ENCODE results near the gene ACSL5. TPM values are rescaled to one million over a fixed set of nuclear protein-coding genes. Genes with fewer than 3 reads are reported as not detected.
"Not testable (repeated sequence)": the region's sequence is repeated elsewhere in the genome, so short reads cannot be mapped to it uniquely, and the experiment has no call there.

The ACSL5 gene
- total RNA-seq, 2 donors from 2014 or later: 56.6 to 71.9 TPM

DNA sequence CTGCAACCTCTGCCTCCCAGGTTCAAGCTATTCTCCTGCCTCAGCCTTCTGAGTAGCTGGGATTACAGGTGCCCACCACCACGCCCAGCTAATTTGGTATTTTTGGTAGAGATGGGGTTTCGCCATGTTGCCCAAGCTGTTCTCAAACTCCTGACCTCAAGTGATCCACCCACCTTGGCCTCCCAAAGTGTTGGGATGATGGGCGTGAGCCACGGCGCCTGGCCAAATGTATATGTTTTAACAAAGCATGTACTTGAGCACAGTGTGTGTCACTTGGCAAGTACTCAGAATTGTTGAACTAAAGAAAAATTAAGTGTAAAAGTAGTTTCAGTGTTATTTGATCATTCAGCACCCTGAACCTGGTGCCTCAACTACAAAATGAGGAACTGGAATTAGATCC lies 90.2 kb downstream of the ACSL5 start:
- H3K4me3 Mint-ChIP-seq; H3K27ac Mint-ChIP-seq; H3K4me1 Mint-ChIP-seq; H3K27me3 Mint-ChIP-seq; ATAC-seq (replicated peaks); H3K9me3 Mint-ChIP-seq: not testable (repeated sequence)
- peaks cover 77% of the 10 kb centered on the region for H3K36me3 Mint-ChIP-seq (ENCODE audit: low read depth)

- peaks cover 6% of the 10 kb centered on the region for H3K4me1 Mint-ChIP-seq
- peak; percentile 54 for ATAC-seq (replicated peaks)
- no peak overlapping the region for H3K27ac Mint-ChIP-seq
- no peak overlapping the region for H3K4me3 Mint-ChIP-seq
- no peaks in the 10 kb centered on the region for H3K27me3 Mint-ChIP-seq
- H3K9me3 Mint-ChIP-seq: no peaks in the 10 kb centered on the region
- peaks cover 90% of the 10 kb centered on the region for H3K36me3 Mint-ChIP-seq (ENCODE audit: low read depth)
These were observed 91.5 kb downstream of the ACSL5 start for GRCh38 chr10:112465299-112465883.

GRCh38 chr10:112466802-112467201 lies 92.9 kb downstream of the ACSL5 start:
- Mint-ChIP-seq H3K27me3 (no peaks in the 10 kb centered on the region), H3K4me1 (no peaks in the 10 kb centered on the region), H3K9me3 (no peaks in the 10 kb centered on the region), H3K36me3 (ENCODE audit: low read depth) (peaks cover 84% of the 10 kb centered on the region), H3K4me3 (no peak overlapping the region), H3K27ac (no peak overlapping the region)
- no peak for ATAC-seq (replicated peaks)

DNA sequence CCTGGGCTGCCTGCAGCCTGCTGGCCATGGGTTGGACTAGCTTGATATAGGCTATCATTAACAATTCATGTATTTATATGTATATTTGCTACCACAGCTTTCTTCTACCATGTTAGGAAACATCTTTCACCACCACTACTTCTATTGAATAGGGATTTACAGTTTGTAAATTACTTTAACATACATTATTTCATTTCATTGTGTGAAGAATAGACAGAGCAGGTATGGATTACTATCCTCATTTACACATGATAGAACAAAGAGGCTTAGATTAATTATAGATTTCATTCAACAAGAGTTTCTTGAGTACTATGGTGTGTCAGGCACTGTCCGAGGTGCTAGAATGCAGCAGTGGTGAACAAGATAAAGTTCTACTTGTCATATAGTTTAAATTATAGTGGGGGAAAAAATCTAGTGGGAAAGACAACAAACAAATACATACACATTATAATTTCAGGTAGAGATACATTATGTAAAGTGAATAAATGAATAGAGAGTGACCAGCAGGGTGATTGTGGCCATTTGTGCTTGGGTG lies 93.7 kb downstream of the ACSL5 start:
- Mint-ChIP-seq H3K27me3 (no peaks in the 10 kb centered on the region), H3K27ac (no peak overlapping the region), H3K4me3 (no peak overlapping the region), H3K36me3 (ENCODE audit: low read depth) (peaks cover 79% of the 10 kb centered on the region), H3K4me1 (no peaks in the 10 kb centered on the region), H3K9me3 (no peaks in the 10 kb centered on the region)
- no peak for ATAC-seq (replicated peaks)

- peaks cover 3% of the 10 kb centered on the region for H3K4me1 Mint-ChIP-seq
- ATAC-seq (replicated peaks): peak; percentile 58
- H3K9me3 Mint-ChIP-seq: no peaks in the 10 kb centered on the region
- no peak overlapping the region for H3K27ac Mint-ChIP-seq
- H3K36me3 Mint-ChIP-seq (ENCODE audit: low read depth): peaks cover 43% of the 10 kb centered on the region
- no peak overlapping the region for H3K4me3 Mint-ChIP-seq
- H3K27me3 Mint-ChIP-seq: no peaks in the 10 kb centered on the region
These were observed 98.1 kb downstream of the ACSL5 start for GRCh38 chr10:112471878-112472487.

DNA sequence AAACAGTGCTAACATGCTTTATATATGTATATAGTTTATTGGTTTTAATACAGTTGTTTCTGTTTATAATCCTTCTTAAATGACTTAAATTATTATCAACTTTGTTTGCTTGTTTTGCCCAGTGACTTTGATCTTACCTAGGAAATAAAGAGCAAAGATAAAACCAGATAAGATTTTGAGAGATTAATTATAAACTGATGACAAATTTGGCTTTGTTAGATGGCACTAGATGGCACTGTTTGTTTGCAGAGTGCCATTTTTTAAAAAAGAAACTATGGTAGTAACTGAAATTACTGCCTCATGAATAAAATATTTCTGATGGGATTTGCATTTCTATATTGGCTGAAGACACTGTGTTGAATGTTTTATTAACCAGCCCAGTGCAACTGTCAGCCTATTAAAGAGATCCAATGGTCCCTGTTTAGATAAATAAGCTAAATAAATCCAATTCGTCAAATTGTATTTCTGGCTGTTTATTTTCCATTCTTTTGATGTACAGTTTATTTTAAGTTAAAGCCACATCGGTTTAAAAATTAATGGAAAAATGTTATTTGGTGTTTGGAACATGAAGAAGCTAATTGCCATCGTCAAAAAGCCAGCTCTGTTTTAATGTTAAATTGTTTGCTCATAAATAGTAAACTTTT lies 101.8 kb downstream of the ACSL5 start:
- H3K27me3 Mint-ChIP-seq: no peaks in the 10 kb centered on the region
- peaks cover 9% of the 10 kb centered on the region for H3K36me3 Mint-ChIP-seq (ENCODE audit: low read depth)
- no peaks in the 10 kb centered on the region for H3K9me3 Mint-ChIP-seq
- no peak overlapping the region for H3K27ac Mint-ChIP-seq
- H3K4me1 Mint-ChIP-seq: peaks cover 7% of the 10 kb centered on the region
- ATAC-seq (replicated peaks): no peak
- no peak overlapping the region for H3K4me3 Mint-ChIP-seq

Other genes starting within 250 kb of the ACSL5 start
- 10 to 100 TPM in 1 of 2 donors, 1 to 10 TPM in 1; 4.4 to 12.2 TPM for gene GPAM, start 190.4 kb upstream of the ACSL5 start, total RNA-seq
- gene TECTB, start 90.7 kb upstream of the ACSL5 start, total RNA-seq: not detected
- 10 to 100 TPM; 45.4 to 56.2 TPM for gene ZDHHC6, start 72.8 kb downstream of the ACSL5 start, total RNA-seq
- 10 to 100 TPM; 35.2 to 46.9 TPM for gene VTI1A, start 73.1 kb downstream of the ACSL5 start, total RNA-seq